HFFc6 (cell line): Measurements from ENCODE around the gene IL17RA. TPM values are rescaled to one million over a fixed set of nuclear protein-coding genes. Genes with fewer than 3 reads are reported as not detected.

Source experiments
- DNase-seq: peaks from one replicate; pipeline ENCODE4 v3.0.0-alpha.2; 2018
- H3K27ac Mint-ChIP-seq: 2 replicates; pipeline ENCODE4 v1.8.0; 2020; ENCODE audit warnings: mild to moderate bottlenecking, mixed read lengths
- H3K27me3 Mint-ChIP-seq: 2 replicates; pipeline ENCODE4 v1.8.0; 2021; ENCODE audit warnings: mild to moderate bottlenecking, moderate library complexity, mixed read lengths; ENCODE audit not compliant: insufficient read depth
- H3K36me3 Mint-ChIP-seq: 2 replicates; pipeline ENCODE4 v1.8.0; 2021; ENCODE audit warnings: low read depth, mixed read lengths
- H3K4me1 Mint-ChIP-seq: 2 replicates; pipeline ENCODE4 v1.8.0; 2020; ENCODE audit warnings: low read depth, mixed read lengths
- H3K4me3 Mint-ChIP-seq: 2 replicates; pipeline ENCODE4 v1.8.0; 2020; ENCODE audit warnings: mild to moderate bottlenecking, moderate library complexity, mixed read lengths
- H3K9me3 Mint-ChIP-seq: 2 replicates; pipeline ENCODE4 v1.8.0; 2020; ENCODE audit warnings: mild to moderate bottlenecking, mixed read lengths
- total RNA-seq, 6 experiments: library from RNA; stranded (reverse); fragmentation: NEBNext Ultra II Directional; extraction: Animal tissue kit (Norgen Biotek cat#: 25700); gene quantifications; 2 replicates in 1 of 6; 3 replicates in 5 of 6; pipeline ENCODE4 v1.2.3, GENCODE V29; 2021
- TF ChIP-seq, protein P1 (sequence below): fragments of 200-600 bp; sonication (generic); IDR thresholded peaks from 2 replicates; pipeline ENCODE4 v1.5.0; 2021; ENCODE audit warnings: antibody characterized with exemption, mild to moderate bottlenecking

IL17RA gene
- total RNA-seq, 6 experiments from 2014 or later: 10.5 to 14.4 (median 13.7) TPM

DNA sequence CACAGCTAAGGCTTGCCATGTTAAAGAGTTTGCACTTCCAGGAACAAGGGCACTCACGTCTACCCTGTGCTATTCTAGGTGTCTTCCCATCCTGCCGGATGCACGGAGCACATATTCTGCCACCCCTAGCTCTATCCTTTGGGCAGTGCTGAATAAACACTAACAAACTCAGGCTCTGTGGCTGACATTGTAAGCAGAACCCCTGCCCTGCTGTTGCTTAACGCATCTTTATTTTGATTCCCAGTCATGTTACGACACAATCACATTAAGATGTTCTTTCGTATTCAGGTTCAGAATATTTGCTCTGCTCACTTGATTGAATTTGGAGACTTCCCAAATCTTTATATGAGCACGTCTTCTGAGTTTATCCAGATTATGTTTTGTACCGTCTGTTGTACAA is 77.9 kb downstream of the IL17RA start:
- H3K4me3 Mint-ChIP-seq: no peak overlapping the region
- H3K4me1 Mint-ChIP-seq: peaks cover 5% of the 10 kb centered on the region
- DNase-seq: no peak
- H3K9me3 Mint-ChIP-seq: no peaks in the 10 kb centered on the region
- peaks cover 7% of the 10 kb centered on the region for H3K27me3 Mint-ChIP-seq
- H3K36me3 Mint-ChIP-seq: no peaks in the 10 kb centered on the region; the same call in 1 of the 2 replicates
- H3K27ac Mint-ChIP-seq: no peak overlapping the region
- TF ChIP-seq, protein P1, sequence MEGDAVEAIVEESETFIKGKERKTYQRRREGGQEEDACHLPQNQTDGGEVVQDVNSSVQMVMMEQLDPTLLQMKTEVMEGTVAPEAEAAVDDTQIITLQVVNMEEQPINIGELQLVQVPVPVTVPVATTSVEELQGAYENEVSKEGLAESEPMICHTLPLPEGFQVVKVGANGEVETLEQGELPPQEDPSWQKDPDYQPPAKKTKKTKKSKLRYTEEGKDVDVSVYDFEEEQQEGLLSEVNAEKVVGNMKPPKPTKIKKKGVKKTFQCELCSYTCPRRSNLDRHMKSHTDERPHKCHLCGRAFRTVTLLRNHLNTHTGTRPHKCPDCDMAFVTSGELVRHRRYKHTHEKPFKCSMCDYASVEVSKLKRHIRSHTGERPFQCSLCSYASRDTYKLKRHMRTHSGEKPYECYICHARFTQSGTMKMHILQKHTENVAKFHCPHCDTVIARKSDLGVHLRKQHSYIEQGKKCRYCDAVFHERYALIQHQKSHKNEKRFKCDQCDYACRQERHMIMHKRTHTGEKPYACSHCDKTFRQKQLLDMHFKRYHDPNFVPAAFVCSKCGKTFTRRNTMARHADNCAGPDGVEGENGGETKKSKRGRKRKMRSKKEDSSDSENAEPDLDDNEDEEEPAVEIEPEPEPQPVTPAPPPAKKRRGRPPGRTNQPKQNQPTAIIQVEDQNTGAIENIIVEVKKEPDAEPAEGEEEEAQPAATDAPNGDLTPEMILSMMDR: no peak

DNA sequence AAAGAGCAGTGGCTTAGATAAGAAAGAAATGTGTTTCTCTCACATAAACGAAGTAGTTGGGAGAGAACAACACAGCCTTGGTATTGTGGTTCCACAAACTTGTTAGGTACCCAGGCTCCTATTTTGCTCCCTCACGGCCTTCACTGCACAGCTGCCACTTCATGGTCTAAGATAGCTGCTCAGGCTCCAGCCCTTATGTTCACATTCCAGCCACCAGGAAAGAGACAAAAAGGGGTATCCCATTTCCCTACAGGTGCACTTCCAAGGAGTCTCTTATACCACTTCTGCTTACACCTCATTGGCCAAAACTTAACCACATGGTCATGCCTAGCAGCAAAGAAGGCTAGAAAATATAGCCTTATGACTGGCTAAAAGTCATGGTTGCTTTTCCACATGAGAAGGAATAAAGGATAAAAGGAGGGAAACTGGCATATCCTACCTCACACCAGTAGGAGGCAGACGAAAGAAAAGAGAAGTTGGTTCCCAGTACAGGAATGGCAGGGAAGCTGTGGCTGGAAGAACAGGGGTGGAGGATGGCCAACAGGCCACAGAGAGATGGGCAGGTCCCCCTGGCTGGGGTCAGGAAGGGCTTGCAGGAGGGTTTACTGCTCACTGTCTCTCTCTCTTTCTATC is 79.7 kb downstream of the IL17RA start:
- no peaks in the 10 kb centered on the region; the same call in 1 of the 2 replicates for H3K36me3 Mint-ChIP-seq
- TF ChIP-seq, protein P1: peak; percentile 64; the same call in 1 of the 2 replicates
- H3K4me3 Mint-ChIP-seq: no peak overlapping the region
- H3K9me3 Mint-ChIP-seq: no peaks in the 10 kb centered on the region
- DNase-seq: no peak
- no peak overlapping the region for H3K27ac Mint-ChIP-seq
- H3K4me1 Mint-ChIP-seq: peaks cover 5% of the 10 kb centered on the region
- peaks cover 10% of the 10 kb centered on the region for H3K27me3 Mint-ChIP-seq

Other genes with a start within 250 kb of the IL17RA start
- gene GAB4, start 76.8 kb upstream of the IL17RA start, total RNA-seq: not detected
- under 1 TPM; 0.05 to 0.11 (median 0.07) TPM for gene TMEM121B, start 36.4 kb downstream of the IL17RA start, total RNA-seq
- 10 to 100 TPM; 15.3 to 23.5 (median 16.8) TPM for gene HDHD5, start 74.3 kb downstream of the IL17RA start, total RNA-seq
- under 1 TPM; 0.19 to 0.73 (median 0.38) TPM for gene ADA2, start 134.4 kb downstream of the IL17RA start, total RNA-seq